Type B pancreatic cell (in vitro differentiated cells): ENCODE measurements around the gene FBXW4. TPM values are rescaled to one million over a fixed set of nuclear protein-coding genes. Genes with fewer than 3 reads are reported as not detected.

ENCODE experiments used
- DNase-seq: peaks from one replicate; pipeline ENCODE4 v3.0.0; 2021; ENCODE audit warnings: mixed read lengths; ENCODE audit not compliant: unreplicated experiment; ENCODE audit errors: extremely low spot score
- H3K27ac Mint-ChIP-seq: 2 replicates; pipeline ENCODE4 v1.8.0; 2021; ENCODE audit warnings: mild to moderate bottlenecking, mixed read lengths
- H3K27me3 Mint-ChIP-seq: 2 replicates; pipeline ENCODE4 v1.8.0; 2021; ENCODE audit warnings: mixed read lengths
- H3K36me3 Mint-ChIP-seq: 2 replicates; pipeline ENCODE4 v1.8.0; 2021; ENCODE audit warnings: mixed read lengths
- H3K4me1 Mint-ChIP-seq: one replicate; pipeline ENCODE4 v1.8.0; 2021; ENCODE audit warnings: mixed read lengths; ENCODE audit not compliant: unreplicated experiment
- H3K4me3 Mint-ChIP-seq: 2 replicates; pipeline ENCODE4 v1.8.0; 2021; ENCODE audit warnings: mild to moderate bottlenecking, mixed read lengths
- H3K9me3 Mint-ChIP-seq: 2 replicates; pipeline ENCODE4 v1.8.0; 2021; ENCODE audit warnings: mixed read lengths
- total RNA-seq: library from RNA; stranded (reverse); gene quantifications from 2 replicates; pipeline ENCODE4 v1.2.1, GENCODE V29; 2021; ENCODE audit warnings: low replicate concordance
- TF ChIP-seq, protein P1 (sequence below): fragments of 200-600 bp; sonication (generic); conservative IDR thresholded peaks from 2 replicates; pipeline ENCODE4 v1.5.0; 2021; ENCODE audit warnings: antibody characterized with exemption, mild to moderate bottlenecking

The FBXW4 gene
- total RNA-seq, 1 donor from 2014 or later = 43.7 TPM

DNA sequence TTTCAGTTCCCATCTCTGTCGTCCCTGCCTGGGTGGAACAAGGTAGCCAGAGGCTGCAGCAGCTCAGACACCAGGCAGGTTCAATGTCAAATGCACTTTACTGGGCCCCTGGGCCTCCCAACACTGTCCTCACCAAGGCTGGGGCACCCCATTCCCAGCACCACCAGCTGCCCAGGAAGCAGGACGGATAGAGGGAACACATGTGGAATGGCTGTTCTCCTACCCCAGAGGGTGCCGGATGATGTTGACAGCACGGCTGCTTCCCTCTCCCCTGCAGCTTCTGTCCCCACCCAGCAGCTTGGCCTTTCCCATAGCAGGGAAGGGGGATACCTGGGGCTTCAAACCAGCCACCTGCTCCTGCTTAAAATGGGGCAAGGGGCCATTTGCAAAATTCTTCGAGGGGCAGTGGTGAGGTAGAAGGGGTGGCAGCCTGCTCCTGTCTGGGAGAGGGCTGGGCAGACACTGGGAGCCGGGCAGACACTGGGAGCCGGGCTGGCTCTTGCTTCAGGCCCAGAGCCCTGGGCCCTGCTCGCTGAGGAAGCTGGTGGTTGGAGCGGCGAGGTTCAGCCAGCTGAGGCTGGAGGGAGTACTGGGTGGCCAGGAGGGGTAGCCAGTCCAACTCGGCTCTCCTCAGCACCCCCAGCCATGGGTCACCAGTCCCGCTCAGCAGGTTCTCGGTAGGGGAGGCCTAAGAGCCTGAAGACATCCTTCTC is 116.0 kb downstream of the FBXW4 start:
- no peaks in the 10 kb centered on the region for H3K27me3 Mint-ChIP-seq
- H3K27ac Mint-ChIP-seq = no peak overlapping the region

DNA sequence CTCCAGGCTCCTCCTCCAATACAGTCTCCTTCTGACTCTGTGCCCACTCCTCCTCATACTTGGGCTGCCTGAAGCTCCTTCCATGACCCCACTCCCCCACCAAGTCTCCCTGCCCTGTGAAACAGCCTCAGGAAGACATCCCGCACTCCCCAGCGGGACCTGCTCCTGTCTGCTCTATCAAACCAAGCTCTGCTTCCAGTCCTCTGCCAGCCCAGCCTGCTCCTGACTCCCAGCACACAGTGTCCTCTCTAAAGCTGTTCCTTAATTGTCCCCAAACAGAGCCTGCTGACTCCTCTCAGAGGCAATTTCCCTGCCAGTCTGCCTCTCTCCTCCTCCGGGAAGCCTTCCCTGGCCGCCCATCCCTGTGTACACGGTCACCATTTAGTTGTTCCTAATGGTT is 116.8 kb downstream of the FBXW4 start:
- Mint-ChIP-seq H3K27ac (no peak overlapping the region), H3K27me3 (no peaks in the 10 kb centered on the region), H3K9me3 (no peaks in the 10 kb centered on the region), H3K4me1 (no peaks in the 10 kb centered on the region), H3K36me3 (no peaks in the 10 kb centered on the region), H3K4me3 (no peak overlapping the region)
- TF ChIP-seq, protein P1, sequence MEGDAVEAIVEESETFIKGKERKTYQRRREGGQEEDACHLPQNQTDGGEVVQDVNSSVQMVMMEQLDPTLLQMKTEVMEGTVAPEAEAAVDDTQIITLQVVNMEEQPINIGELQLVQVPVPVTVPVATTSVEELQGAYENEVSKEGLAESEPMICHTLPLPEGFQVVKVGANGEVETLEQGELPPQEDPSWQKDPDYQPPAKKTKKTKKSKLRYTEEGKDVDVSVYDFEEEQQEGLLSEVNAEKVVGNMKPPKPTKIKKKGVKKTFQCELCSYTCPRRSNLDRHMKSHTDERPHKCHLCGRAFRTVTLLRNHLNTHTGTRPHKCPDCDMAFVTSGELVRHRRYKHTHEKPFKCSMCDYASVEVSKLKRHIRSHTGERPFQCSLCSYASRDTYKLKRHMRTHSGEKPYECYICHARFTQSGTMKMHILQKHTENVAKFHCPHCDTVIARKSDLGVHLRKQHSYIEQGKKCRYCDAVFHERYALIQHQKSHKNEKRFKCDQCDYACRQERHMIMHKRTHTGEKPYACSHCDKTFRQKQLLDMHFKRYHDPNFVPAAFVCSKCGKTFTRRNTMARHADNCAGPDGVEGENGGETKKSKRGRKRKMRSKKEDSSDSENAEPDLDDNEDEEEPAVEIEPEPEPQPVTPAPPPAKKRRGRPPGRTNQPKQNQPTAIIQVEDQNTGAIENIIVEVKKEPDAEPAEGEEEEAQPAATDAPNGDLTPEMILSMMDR = no peak
- no peak for DNase-seq

More for the DNA sequence above, 116.0 kb downstream of the FBXW4 start:
- TF ChIP-seq, protein P1 = no peak
- H3K9me3 Mint-ChIP-seq = no peaks in the 10 kb centered on the region
- H3K4me3 Mint-ChIP-seq = no peak overlapping the region
- H3K36me3 Mint-ChIP-seq = no peaks in the 10 kb centered on the region
- no peaks in the 10 kb centered on the region for H3K4me1 Mint-ChIP-seq
- no peak for DNase-seq

DNA sequence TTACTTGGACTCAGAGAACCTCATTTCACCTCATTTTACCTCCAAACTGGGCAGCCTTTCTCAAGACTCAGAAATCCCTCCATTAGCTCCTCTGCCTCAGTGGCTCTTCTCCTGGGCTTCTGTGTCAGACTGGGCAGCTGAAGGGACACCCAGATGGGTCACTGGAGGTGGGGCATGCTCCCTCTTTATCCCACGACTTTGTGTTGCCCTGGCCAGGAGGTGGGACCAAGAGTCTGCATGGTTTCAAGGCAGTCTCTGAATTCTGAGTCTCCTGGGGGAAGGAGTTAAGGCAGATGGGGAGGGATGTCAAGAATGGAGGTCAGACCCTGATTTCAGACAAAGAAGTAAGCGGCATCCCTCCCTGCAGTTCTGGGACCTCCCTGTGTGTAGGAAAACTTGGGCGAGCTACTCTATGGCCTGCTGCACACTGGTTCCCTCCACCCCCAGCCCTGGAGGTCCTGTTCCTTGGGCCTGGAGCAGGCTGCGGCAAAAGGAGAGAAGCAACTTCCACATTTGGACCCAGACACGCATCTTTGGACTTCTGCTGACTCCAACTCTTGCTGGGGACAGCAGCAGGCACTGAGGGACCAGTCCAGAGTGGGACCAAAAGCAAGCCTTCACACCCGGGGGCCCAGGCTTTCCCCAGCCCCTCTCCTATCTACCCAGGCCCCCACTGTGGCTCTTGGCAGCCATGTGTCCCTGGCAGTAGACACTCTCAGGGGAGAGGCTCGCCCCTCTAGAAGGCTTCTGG is 117.7 kb downstream of the FBXW4 start:
- Mint-ChIP-seq H3K4me3 (no peak overlapping the region), H3K36me3 (no peaks in the 10 kb centered on the region)
- TF ChIP-seq, protein P1 = no peak

DNA sequence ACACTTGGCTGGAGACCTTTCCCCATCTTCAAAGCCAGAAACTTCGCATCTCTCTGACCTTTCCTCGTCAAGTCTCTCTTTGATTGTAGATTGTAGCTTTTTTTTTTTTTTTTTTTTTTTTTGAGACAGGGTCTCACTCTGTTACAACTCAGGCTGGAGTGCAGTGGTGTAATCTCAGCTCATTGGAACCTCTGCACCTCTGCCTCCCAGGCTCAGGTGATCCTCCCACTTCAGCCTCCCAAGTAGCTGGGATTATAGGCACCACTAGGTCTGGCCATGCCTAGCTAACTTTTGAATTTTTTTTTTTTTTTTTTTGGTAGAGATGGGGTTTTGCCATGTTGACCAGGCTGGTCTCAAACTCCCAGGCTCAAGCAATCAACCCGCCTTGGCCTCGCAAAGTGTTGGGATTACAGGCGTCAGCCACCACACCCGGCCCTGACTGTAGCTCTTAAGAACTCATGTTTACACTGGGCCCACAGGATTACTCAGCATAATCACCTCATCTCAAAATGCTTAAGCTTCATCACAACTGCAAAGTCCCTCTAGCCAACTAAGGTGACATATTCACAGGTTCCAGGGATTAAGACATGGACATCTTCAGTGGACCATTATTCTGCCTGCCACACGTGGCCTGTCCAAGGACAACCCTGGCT is 118.6 kb downstream of the FBXW4 start:
- TF ChIP-seq, protein P1 = no peak
- Mint-ChIP-seq H3K4me3 (no peak overlapping the region), H3K27me3 (peaks cover 12% of the 10 kb centered on the region), H3K9me3 (no peaks in the 10 kb centered on the region), H3K36me3 (no peaks in the 10 kb centered on the region), H3K4me1 (no peaks in the 10 kb centered on the region), H3K27ac (no peak overlapping the region)
- DNase-seq = no peak

More for the DNA sequence above, 117.7 kb downstream of the FBXW4 start:
- Mint-ChIP-seq H3K4me1 (no peaks in the 10 kb centered on the region), H3K9me3 (no peaks in the 10 kb centered on the region), H3K27ac (no peak overlapping the region), H3K27me3 (peaks cover 5% of the 10 kb centered on the region)
- no peak for DNase-seq

DNA sequence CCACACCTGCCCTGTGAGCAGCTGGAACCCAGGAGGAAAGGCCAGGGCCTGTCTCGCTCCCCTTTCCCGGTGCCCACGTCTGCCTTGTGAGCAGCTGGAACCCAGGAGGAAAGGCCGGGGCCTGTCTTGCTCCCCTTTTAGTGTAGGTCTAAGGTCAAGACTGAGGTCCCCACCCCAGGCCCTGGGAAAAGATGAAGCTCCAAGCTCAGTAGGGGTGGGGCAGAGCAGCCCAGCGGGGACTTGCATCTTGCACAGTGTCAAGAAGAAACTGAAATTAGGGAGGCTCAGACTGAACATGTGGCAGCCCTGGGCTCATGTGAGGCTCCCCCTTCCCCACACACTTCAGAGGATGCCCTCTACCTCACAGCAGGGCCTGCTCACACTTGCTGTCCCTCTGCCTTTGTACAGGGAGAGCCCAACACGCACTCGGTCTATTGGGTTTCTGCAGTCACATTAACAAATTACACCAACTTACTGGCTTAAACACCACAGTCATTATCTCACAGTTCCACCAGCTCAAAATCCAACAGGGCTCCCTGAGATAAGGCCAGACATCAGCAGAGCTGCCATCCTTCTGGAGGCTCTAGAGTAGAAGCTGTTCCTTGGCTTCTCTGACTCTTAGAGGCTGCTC is 119.3 kb downstream of the FBXW4 start:
- TF ChIP-seq, protein P1 = no peak
- no peak for DNase-seq
- H3K36me3 Mint-ChIP-seq = no peaks in the 10 kb centered on the region
- no peaks in the 10 kb centered on the region for H3K4me1 Mint-ChIP-seq
- no peaks in the 10 kb centered on the region for H3K9me3 Mint-ChIP-seq
- peaks cover 17% of the 10 kb centered on the region for H3K27me3 Mint-ChIP-seq
- no peak overlapping the region for H3K4me3 Mint-ChIP-seq
- H3K27ac Mint-ChIP-seq = no peak overlapping the region
